ENCODE data around the gene CYP27A1. TPM values are rescaled to one million over a fixed set of nuclear protein-coding genes. Genes with fewer than 3 reads are reported as not detected.

Gene CYP27A1
- total and polyA plus RNA-seq, 3 donors from 2014 or later = 30.2 to 62.8 (median 37.2) TPM

DNA sequence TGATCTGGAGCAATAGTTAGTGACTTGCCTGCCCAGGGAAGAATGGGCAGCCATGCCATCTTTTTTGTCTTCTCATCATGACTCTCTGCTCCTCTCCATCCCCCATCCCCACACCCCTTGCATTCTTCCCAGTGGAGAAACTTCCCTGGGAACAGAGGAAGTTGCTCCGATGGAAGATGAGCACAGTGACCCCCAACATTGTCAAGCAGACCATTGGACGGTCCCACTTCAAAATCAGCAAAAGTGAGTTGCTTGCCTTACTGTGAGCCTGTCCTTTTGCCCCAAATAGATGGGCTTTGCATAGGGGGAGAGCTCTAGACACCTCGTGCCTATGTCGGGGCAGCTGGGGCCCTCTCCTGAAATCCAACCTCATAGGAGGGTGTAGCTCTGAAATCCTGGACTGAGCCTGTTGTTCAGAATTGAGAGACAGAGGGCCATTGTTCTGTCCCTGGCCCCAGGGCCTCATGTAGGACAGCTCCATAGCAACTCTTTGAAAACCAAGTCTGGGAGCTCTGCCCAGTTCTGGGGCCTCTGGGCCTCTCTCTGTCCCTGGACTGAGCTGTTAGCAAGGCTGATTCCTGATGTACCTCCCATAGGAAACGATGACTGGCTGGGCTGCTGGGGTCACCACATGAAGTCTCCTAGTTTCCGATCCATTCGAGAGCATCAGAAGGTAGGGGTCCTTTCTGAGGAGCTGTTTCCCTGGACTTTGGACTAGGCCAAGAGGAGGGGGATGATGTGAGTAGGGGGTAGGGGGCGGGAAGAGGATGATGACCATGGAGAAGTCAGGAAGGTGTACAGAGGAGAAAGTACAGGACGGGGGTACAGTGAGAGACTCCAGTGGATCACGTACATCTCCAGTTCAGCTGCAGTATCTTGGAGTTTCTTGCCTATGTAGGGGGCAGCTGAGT lies 36.1 kb upstream of the CYP27A1 start:
- H3K27me3 ChIP-seq = no peaks in the 10 kb centered on the region
- no peak overlapping the region for H3K4me3 ChIP-seq
- H3K27ac ChIP-seq = peak overlapping the region; percentile 34 to 57
- H3K4me1 ChIP-seq = peaks cover 10% of the 10 kb centered on the region
- intact Hi-C loops (cut with DNase I; ENCODE audit: low total_unique reads) = no loop called here
- no peaks in the 10 kb centered on the region for H3K36me3 ChIP-seq (ENCODE audit: low read depth, missing control alignments)
- DNase-seq = peak; percentile 92
- TF ChIP-seq CTCF (IDR thresholded peaks at IDR 0.05) (no peak), POLR2A (IDR thresholded peaks at IDR 0.05) (no peak)
- no peaks in the 10 kb centered on the region for H3K9me3 ChIP-seq
- WGBS, 2 donors = 69 to 71% methylated on average over 10 of the region's 10 CpGs

GRCh38 chr2:218746470-218746795 lies 35.5 kb upstream of the CYP27A1 start:
- intact Hi-C loops (cut with DNase I; ENCODE audit: low total_unique reads) = no loop called here
- WGBS, 2 donors = 92 to 100% methylated on average over 1 of the region's 1 CpG
- Histone ChIP-seq H3K27me3 (no peaks in the 10 kb centered on the region), H3K4me1 (peaks cover 10% of the 10 kb centered on the region), H3K27ac (peak overlapping the region; percentile 29 to 50), H3K9me3 (no peaks in the 10 kb centered on the region), H3K36me3 (ENCODE audit: low read depth, missing control alignments) (no peaks in the 10 kb centered on the region), H3K4me3 (no peak overlapping the region)
- TF ChIP-seq POLR2A (IDR thresholded peaks at IDR 0.05) = no peak
- TF ChIP-seq CTCF (IDR thresholded peaks at IDR 0.05) = no peak
- no peak for DNase-seq

DNA sequence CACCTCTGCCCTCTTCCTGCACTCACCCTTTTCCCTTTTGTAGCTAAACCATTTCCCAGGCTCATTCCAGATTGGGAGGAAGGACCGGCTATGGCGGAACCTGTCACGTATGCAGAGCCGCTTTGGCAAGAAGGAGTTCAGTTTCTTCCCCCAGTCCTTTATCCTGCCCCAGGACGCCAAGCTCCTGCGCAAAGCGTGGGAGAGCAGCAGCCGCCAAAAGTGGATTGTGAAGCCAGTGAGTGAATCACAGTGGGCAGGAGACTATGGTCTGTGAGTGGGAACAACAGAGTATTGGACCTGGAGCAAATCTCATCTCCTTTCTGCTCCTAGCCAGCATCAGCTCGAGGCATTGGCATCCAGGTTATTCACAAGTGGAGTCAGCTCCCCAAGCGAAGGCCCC lies 35.0 kb upstream of the CYP27A1 start:
- Histone ChIP-seq H3K36me3 (ENCODE audit: low read depth, missing control alignments) (no peaks in the 10 kb centered on the region), H3K27me3 (no peaks in the 10 kb centered on the region), H3K4me3 (no peak overlapping the region), H3K4me1 (peaks cover 10% of the 10 kb centered on the region), H3K9me3 (no peaks in the 10 kb centered on the region), H3K27ac (peak overlapping the region in 1 of 2 donors; percentile 37)
- WGBS, 2 donors = 78 to 86% methylated on average over 10 of the region's 10 CpGs
- TF ChIP-seq CTCF (IDR thresholded peaks at IDR 0.05) = no peak
- no peak for TF ChIP-seq POLR2A (IDR thresholded peaks at IDR 0.05)
- DNase-seq = peak; percentile 26
- intact Hi-C loops (cut with DNase I; ENCODE audit: low total_unique reads) = no loop called here

GRCh38 chr2:218748741-218749441 lies 33.1 kb upstream of the CYP27A1 start:
- DNase-seq = no peak
- intact Hi-C loops (cut with DNase I; ENCODE audit: low total_unique reads) = no loop called here
- WGBS, 2 donors = 93 to 94% methylated on average over 8 of the region's 8 CpGs
- Histone ChIP-seq H3K4me1 (peaks cover 10% of the 10 kb centered on the region), H3K9me3 (no peaks in the 10 kb centered on the region), H3K36me3 (ENCODE audit: low read depth, missing control alignments) (no peaks in the 10 kb centered on the region), H3K27me3 (no peaks in the 10 kb centered on the region), H3K4me3 (no peak overlapping the region), H3K27ac (no peak overlapping the region)
- no peak for TF ChIP-seq POLR2A (IDR thresholded peaks at IDR 0.05)
- TF ChIP-seq CTCF (IDR thresholded peaks at IDR 0.05) = no peak
